WTC11 (cell line): Measurements from ENCODE around the gene CNNM3. TPM values are rescaled to one million over a fixed set of nuclear protein-coding genes. Genes with fewer than 3 reads are reported as not detected.

Experiments used
- ATAC-seq: fragments of 200-7000 bp; cut with Tn5 transposase; 2 replicates; pipeline ENCODE4 v1.10.0; 2021; ENCODE audit warnings: mild to moderate bottlenecking, moderate library complexity
- CTCF ChIA-PET: fragments of 300-600 bp; sonication (Branson Sonifier 250); formaldehyde crosslinking; loops from one replicate; lab custom pipeline; 2021; ENCODE audit warnings: antibody characterized with exemption; lab: Charles Lee
- POLR2A ChIA-PET: fragments of 350-600 bp; sonication (Branson Sonifier 250); formaldehyde crosslinking; loops from one replicate; lab custom pipeline; 2021; ENCODE audit warnings: antibody characterized with exemption; lab: Charles Lee
- DNase-seq: peaks from one replicate; pipeline ENCODE4 v3.0.0; 2021; ENCODE audit warnings: low spot score
- H3K27ac Mint-ChIP-seq: 2 replicates; pipeline ENCODE4 v1.8.0; 2021; ENCODE audit warnings: mixed read lengths
- H3K27me3 Mint-ChIP-seq: 2 replicates; pipeline ENCODE4 v1.8.0; 2021; ENCODE audit warnings: low read depth, mild to moderate bottlenecking, moderate library complexity, mixed read lengths
- H3K36me3 Mint-ChIP-seq: 2 replicates; pipeline ENCODE4 v1.8.0; 2021; ENCODE audit warnings: mixed read lengths
- H3K4me1 Mint-ChIP-seq: 2 replicates; pipeline ENCODE4 v1.8.0; 2022; ENCODE audit warnings: mixed read lengths
- H3K4me3 Mint-ChIP-seq: 2 replicates; pipeline ENCODE4 v1.8.0; 2021; ENCODE audit warnings: mild to moderate bottlenecking, moderate library complexity, mixed read lengths
- H3K9me3 Mint-ChIP-seq: 2 replicates; pipeline ENCODE4 v1.8.0; 2021; ENCODE audit warnings: mixed read lengths
- CREB1 ChIP-seq: sonication (generic); formaldehyde crosslinking; IDR thresholded peaks from 2 replicates; pipeline ENCODE4 v1.8.0; 2023; ENCODE audit warnings: mild to moderate bottlenecking, missing genetic modification reagents
- FOXP1 ChIP-seq: sonication (generic); formaldehyde crosslinking; IDR thresholded peaks from 2 replicates; pipeline ENCODE4 v1.8.0; 2022; ENCODE audit warnings: missing genetic modification reagents, mild to moderate bottlenecking, moderate library complexity, borderline replicate concordance
- HMGA2 ChIP-seq: fragments of 250-450 bp; sonication (Bioruptor Pico); IDR thresholded peaks from 2 replicates; pipeline ENCODE4 v1.4.0; 2021; ENCODE audit warnings: mild to moderate bottlenecking, moderate library complexity
- JAZF1 ChIP-seq: fragments of 250-450 bp; sonication (Bioruptor Pico); IDR thresholded peaks from 2 replicates; pipeline ENCODE4 v1.9.0; 2021; ENCODE audit warnings: moderate library complexity, mild to moderate bottlenecking, inconsistent platforms
- NFE2L1 ChIP-seq: sonication (generic); formaldehyde crosslinking; IDR thresholded peaks from 2 replicates; pipeline ENCODE4 v1.8.1; 2023; ENCODE audit warnings: missing genetic modification reagents
- NFYB ChIP-seq: sonication (generic); formaldehyde crosslinking; conservative IDR thresholded peaks from 2 replicates; pipeline ENCODE4 v1.8.0; 2022; ENCODE audit warnings: low read depth, missing genetic modification reagents
- ZBTB21 ChIP-seq: sonication (generic); formaldehyde crosslinking; IDR thresholded peaks from 2 replicates; pipeline ENCODE4 v1.8.1; 2023; ENCODE audit warnings: mild to moderate bottlenecking, missing genetic modification reagents, borderline replicate concordance
- ZNF121 ChIP-seq: sonication (generic); formaldehyde crosslinking; IDR thresholded peaks from 2 replicates; pipeline ENCODE4 v1.8.0; 2023; ENCODE audit warnings: missing genetic modification reagents
- ZNF219 ChIP-seq: sonication (generic); formaldehyde crosslinking; IDR thresholded peaks from 2 replicates; pipeline ENCODE4 v1.8.0; 2023; ENCODE audit warnings: missing genetic modification reagents, mild to moderate bottlenecking, borderline replicate concordance
- ZNF416 ChIP-seq: fragments of 250-450 bp; sonication (Bioruptor Pico); IDR thresholded peaks from 2 replicates; pipeline ENCODE4 v1.9.0; 2021; ENCODE audit warnings: mild to moderate bottlenecking, inconsistent platforms
- ZNF423 ChIP-seq: fragments of 250-450 bp; sonication (Bioruptor Pico); IDR thresholded peaks from 2 replicates; pipeline ENCODE4 v2.1.2; 2022; ENCODE audit warnings: mild to moderate bottlenecking, moderate library complexity
- ZNF671 ChIP-seq: fragments of 250-450 bp; sonication (Bioruptor Pico); IDR thresholded peaks from 2 replicates; pipeline ENCODE4 v1.8.0; 2021; ENCODE audit warnings: mild to moderate bottlenecking
- total RNA-seq: library from RNA; stranded (reverse); gene quantifications from 3 replicates; pipeline ENCODE4 v1.2.3, GENCODE V29; 2021
- TF ChIP-seq, protein P1 (sequence below): sonication (generic); formaldehyde crosslinking; IDR thresholded peaks from 2 replicates; pipeline ENCODE4 v1.8.1; 2022; ENCODE audit warnings: missing genetic modification reagents, borderline replicate concordance
- TF ChIP-seq, protein P2 (sequence below): sonication (generic); formaldehyde crosslinking; IDR thresholded peaks from 2 replicates; pipeline ENCODE4 v1.8.1; 2023; ENCODE audit warnings: mild to moderate bottlenecking, missing genetic modification reagents, moderate library complexity
- TF ChIP-seq, protein P3 (sequence below): sonication (generic); formaldehyde crosslinking; IDR thresholded peaks from 2 replicates; pipeline ENCODE4 v1.8.1; 2023; ENCODE audit warnings: mild to moderate bottlenecking, missing genetic modification reagents
- TF ChIP-seq, protein P4 (sequence below): sonication (generic); formaldehyde crosslinking; IDR thresholded peaks from 2 replicates; pipeline ENCODE4 v1.8.0; 2023; ENCODE audit warnings: missing genetic modification reagents
- TF ChIP-seq, protein P5 (sequence below): sonication (generic); formaldehyde crosslinking; IDR thresholded peaks from 2 replicates; pipeline ENCODE4 v1.8.0; 2022; ENCODE audit warnings: mild to moderate bottlenecking, missing genetic modification reagents
- TF ChIP-seq, protein P6 (sequence below): fragments of 250-450 bp; sonication (Bioruptor Pico); IDR thresholded peaks from 2 replicates; pipeline ENCODE4 v1.9.0; 2021; ENCODE audit warnings: mild to moderate bottlenecking

Gene CNNM3
- total RNA-seq, 1 experiment from 2014 or later: 34.9 TPM

DNA sequence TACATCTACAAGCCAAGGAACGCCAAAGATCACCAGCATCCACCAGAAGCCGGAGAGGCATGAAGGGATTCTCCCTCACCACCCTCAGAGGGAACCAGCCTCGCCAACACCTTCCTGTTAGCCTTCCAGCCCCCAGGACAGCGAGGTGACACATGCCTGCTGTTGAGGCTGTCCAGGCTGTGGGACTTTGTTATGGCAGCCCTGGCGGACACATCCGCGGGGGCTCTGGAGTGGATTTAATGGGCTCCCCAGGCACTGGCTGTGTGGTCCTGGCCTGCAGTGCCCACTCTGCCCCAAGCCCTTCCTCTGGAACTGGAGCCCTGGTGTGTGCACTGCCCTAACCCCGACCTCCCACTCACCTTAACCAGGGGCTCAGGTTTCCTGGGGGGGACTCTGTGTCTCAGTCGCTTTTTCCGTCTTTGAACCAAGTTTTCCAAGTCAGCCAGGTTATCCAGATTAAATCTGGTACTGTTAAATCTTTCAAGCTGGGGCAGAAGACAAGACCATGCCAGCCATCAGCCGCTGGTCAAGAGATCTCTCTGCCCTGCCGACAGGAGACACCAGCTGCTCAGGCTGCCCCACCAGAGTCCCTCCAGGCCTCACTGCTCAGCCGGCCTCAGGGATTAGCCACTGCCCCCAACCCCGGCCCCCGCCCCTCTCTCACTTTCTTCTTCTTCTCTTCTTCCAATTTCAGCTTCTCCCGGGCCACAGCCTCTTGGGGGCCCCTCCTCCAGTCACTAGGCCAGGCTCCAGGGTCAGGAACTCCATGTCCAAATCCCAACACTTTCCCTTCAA, 25.8 kb downstream of the CNNM3 start (continued):
- TF ChIP-seq, protein P1, sequence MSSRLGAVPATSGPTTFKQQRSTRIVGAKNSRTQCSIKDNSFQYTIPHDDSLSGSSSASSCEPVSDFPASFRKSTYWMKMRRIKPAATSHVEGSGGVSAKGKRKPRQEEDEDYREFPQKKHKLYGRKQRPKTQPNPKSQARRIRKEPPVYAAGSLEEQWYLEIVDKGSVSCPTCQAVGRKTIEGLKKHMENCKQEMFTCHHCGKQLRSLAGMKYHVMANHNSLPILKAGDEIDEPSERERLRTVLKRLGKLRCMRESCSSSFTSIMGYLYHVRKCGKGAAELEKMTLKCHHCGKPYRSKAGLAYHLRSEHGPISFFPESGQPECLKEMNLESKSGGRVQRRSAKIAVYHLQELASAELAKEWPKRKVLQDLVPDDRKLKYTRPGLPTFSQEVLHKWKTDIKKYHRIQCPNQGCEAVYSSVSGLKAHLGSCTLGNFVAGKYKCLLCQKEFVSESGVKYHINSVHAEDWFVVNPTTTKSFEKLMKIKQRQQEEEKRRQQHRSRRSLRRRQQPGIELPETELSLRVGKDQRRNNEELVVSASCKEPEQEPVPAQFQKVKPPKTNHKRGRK (CRISPR knock-in tag): no peak
- TF ChIP-seq NFYB (CRISPR knock-in tag): no peak
- TF ChIP-seq ZNF671 (CRISPR knock-in tag): no peak
- TF ChIP-seq, protein P2, sequence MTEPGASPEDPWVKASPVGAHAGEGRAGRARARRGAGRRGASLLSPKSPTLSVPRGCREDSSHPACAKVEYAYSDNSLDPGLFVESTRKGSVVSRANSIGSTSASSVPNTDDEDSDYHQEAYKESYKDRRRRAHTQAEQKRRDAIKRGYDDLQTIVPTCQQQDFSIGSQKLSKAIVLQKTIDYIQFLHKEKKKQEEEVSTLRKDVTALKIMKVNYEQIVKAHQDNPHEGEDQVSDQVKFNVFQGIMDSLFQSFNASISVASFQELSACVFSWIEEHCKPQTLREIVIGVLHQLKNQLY (CRISPR knock-in tag): no peak
- TF ChIP-seq HMGA2 (CRISPR knock-in tag): no peak
- TF ChIP-seq, protein P3, sequence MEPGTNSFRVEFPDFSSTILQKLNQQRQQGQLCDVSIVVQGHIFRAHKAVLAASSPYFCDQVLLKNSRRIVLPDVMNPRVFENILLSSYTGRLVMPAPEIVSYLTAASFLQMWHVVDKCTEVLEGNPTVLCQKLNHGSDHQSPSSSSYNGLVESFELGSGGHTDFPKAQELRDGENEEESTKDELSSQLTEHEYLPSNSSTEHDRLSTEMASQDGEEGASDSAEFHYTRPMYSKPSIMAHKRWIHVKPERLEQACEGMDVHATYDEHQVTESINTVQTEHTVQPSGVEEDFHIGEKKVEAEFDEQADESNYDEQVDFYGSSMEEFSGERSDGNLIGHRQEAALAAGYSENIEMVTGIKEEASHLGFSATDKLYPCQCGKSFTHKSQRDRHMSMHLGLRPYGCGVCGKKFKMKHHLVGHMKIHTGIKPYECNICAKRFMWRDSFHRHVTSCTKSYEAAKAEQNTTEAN (CRISPR knock-in tag): no peak

DNA sequence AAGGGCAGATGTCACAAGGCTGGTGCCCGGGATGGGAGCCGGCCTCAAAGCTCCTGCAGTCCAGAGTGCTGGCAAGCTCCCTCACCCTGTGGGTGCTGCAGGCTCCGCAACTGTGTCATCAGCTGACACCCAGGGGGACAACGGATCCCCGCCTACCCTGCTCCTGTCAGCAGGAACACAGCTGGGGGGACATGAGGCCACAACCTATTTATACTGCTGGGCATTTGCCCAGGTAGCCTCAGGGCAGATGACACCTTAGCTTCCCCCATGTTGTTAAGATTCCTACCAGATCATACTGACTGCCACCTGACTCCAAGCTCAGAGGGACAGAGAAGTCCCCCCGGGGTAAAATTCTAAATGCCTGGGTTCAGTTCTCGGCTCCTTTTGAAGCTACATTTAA, 26.5 kb downstream of the CNNM3 start:
- ATAC-seq (no peak), DNase-seq (no peak)
- ChIA-PET CTCF (interaction anchor here (0.9 to 2.3 kb wide), 10 partner anchors 9 to 143 kb away, joined by 3 to 11 read pairs (median 4); partner anchors contain the start of genes ANKRD39 and CNNM3), POLR2A (interaction anchor here (0.6 kb wide), 1 partner anchor 9 kb away, joined by 3 read pairs; no protein-coding TSS in a partner anchor)
- Mint-ChIP-seq H3K4me3 (no peak overlapping the region), H3K27ac (no peak overlapping the region), H3K27me3 (no peaks in the 10 kb centered on the region), H3K36me3 (peaks cover 3% of the 10 kb centered on the region), H3K9me3 (no peaks in the 10 kb centered on the region), H3K4me1 (peaks cover 5% of the 10 kb centered on the region; the same call in 1 of the 2 replicates)
- TF ChIP-seq CREB1 (CRISPR knock-in tag) (no peak), ZNF416 (CRISPR knock-in tag) (no peak), ZNF671 (CRISPR knock-in tag) (no peak), NFE2L1 (CRISPR knock-in tag) (no peak), ZBTB21 (no peak), FOXP1 (CRISPR knock-in tag) (no peak)
- TF ChIP-seq, protein P4, sequence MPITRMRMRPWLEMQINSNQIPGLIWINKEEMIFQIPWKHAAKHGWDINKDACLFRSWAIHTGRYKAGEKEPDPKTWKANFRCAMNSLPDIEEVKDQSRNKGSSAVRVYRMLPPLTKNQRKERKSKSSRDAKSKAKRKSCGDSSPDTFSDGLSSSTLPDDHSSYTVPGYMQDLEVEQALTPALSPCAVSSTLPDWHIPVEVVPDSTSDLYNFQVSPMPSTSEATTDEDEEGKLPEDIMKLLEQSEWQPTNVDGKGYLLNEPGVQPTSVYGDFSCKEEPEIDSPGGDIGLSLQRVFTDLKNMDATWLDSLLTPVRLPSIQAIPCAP (CRISPR knock-in tag): no peak
- TF ChIP-seq, protein P5, sequence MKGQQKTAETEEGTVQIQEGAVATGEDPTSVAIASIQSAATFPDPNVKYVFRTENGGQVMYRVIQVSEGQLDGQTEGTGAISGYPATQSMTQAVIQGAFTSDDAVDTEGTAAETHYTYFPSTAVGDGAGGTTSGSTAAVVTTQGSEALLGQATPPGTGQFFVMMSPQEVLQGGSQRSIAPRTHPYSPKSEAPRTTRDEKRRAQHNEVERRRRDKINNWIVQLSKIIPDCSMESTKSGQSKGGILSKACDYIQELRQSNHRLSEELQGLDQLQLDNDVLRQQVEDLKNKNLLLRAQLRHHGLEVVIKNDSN (CRISPR knock-in tag): no peak
- TF ChIP-seq, protein P6, sequence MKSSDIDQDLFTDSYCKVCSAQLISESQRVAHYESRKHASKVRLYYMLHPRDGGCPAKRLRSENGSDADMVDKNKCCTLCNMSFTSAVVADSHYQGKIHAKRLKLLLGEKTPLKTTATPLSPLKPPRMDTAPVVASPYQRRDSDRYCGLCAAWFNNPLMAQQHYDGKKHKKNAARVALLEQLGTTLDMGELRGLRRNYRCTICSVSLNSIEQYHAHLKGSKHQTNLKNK (CRISPR knock-in tag): no peak

DNA sequence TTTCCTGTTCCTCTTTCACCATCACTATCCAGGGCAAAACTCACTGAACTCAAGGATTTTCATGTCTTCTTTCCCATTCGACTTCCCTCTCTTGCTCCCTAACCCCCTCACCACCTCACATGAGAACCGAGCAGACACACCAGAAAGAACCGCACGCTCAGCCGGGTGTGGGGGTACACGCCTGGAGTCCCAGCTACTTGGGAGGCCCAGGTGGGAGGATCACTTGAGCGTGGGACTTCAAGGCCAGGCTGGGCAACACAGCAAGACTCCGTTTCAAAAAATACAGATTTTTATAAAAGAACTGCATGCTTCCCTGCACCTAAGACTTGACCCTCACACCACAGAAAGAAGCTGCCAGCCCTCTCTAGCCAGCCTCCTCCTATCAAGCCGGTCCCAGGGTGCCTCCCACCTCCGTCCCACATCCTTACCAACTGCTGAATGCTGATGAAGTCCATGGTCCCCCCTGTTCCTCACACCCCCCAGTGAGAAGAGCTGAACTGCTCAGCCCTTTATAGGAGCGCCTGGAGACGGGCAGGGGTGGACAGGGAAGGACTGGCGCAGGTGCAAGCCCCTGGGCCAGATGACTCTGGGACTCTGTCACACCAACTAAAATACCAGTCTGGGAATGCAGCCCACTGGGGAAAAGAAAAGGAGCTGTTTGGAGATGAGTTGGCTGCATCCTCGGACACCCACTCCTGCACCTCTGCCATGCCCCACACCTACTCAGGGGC, 27.6 kb downstream of the CNNM3 start, which contains the start of gene ANKRD23:
Gene ANKRD23, minus strand, starts transcription at position 484 of the 731 bp plus-strand sequence. Its CDS starts 29 bp downstream, at position 455.
- peak within 1 kb of the TSS; percentile 37 for H3K27ac Mint-ChIP-seq
- TF ChIP-seq ZNF423 (CRISPR knock-in tag) (no peak), ZNF121 (CRISPR knock-in tag) (peak; percentile 56; the same call in 1 of the 2 replicates), NFE2L1 (CRISPR knock-in tag) (no peak), ZNF219 (no peak), JAZF1 (no peak)
- POLR2A ChIA-PET: no interaction called here
- CTCF ChIA-PET: interaction anchor here (1.2 to 2.3 kb wide), 7 partner anchors 10 to 107 kb away, joined by 3 to 11 read pairs (median 8); partner anchors contain the start of genes ANKRD39 and CNNM3
- H3K36me3 Mint-ChIP-seq: peaks cover 11% of the 10 kb centered on the region
- no peaks in the 10 kb centered on the region for H3K27me3 Mint-ChIP-seq
- DNase-seq (no peak), ATAC-seq (no peak)
- no peaks in the 10 kb centered on the region for H3K9me3 Mint-ChIP-seq
- H3K4me3 Mint-ChIP-seq: no peak within 1 kb of the TSS
- H3K4me1 Mint-ChIP-seq: peaks cover 5% of the 10 kb centered on the region; the same call in 1 of the 2 replicates
